ENCODE results near the gene NACC2. TPM values are rescaled to one million over a fixed set of nuclear protein-coding genes. Genes with fewer than 3 reads are reported as not detected.

Gene NACC2
- total and polyA plus RNA-seq, 2 of the 8 experiments (the other 6 are each of a cell fraction or from before 2014, with no cell fraction given), result 8.3 to 14.0 TPM

GRCh38 chr9:136118320-136119060 is 23.4 kb upstream of the NACC2 start, which contains the start of gene TMEM250 (continued):
- TF ChIP-seq MAX (IDR thresholded peaks at IDR 0.05) (peak; percentile 83), KDM5A (IDR thresholded peaks at IDR 0.05; ENCODE audit: low read length) (no peak), KDM1A (IDR thresholded peaks at IDR 0.05; ENCODE audit: borderline replicate concordance, low read length) (no peak), SRF (IDR thresholded peaks at IDR 0.05; ENCODE audit: low read depth, low read length) (no peak), GABPA (IDR thresholded peaks at IDR 0.05; ENCODE audit: borderline replicate concordance, insufficient read depth, low read length) (no peak), BCL11A (IDR thresholded peaks at IDR 0.05; ENCODE audit: low read depth in 2 of 2, low read length in 2 of 2) (no peak), YY1 (IDR thresholded peaks at IDR 0.05; ENCODE audit: low read depth, low read length) (no peak), SIN3A (conservative IDR thresholded peaks at IDR 0.05 in 1 of 2, IDR thresholded peaks at IDR 0.05 in 1 of 2; ENCODE audit: low read depth in 1 of 2, low read length in 2 of 2) (peak in 1 of 2 experiments; percentile 70; a peak in 1 of 4 replicates), NANOG (IDR thresholded peaks at IDR 0.05; ENCODE audit: insufficient read depth, low read depth, low read length, poor library complexity, severe bottlenecking) (no peak), CREB1 (IDR thresholded peaks at IDR 0.05) (peak; percentile 72), ATF2 (IDR thresholded peaks at IDR 0.05; ENCODE audit: low read length) (no peak), HDAC6 (IDR thresholded peaks at IDR 0.05; ENCODE audit: low read depth, low read length) (no peak), SP2 (IDR thresholded peaks at IDR 0.05; ENCODE audit: low read length) (no peak), EP300 (IDR thresholded peaks at IDR 0.05; ENCODE audit: borderline replicate concordance in 1 of 2, low read depth in 2 of 2, low read length in 2 of 2) (no peak), POLR2A (IDR thresholded peaks at IDR 0.05; ENCODE audit: control extremely low read depth in 1 of 2, low read depth in 2 of 2, low read length in 2 of 2) (peak in 1 of 2 experiments; percentile 59; a peak in 2 of 3 replicates), BACH1 (IDR thresholded peaks at IDR 0.05; ENCODE audit: low read length) (peak; percentile 66; the same call in 1 of the 2 replicates), RXRA (IDR thresholded peaks at IDR 0.05; ENCODE audit: insufficient read depth, low read depth, low read length) (no peak), MAFK (IDR thresholded peaks at IDR 0.05; ENCODE audit: low read depth, low read length) (no peak), TAF7 (optimal IDR thresholded peaks at IDR 0.05; ENCODE audit: borderline replicate concordance, low read depth, low read length) (no peak), HDAC2 (IDR thresholded peaks at IDR 0.05; ENCODE audit: borderline replicate concordance in 1 of 2, low read depth in 2 of 2, low read length in 2 of 2) (peak in 1 of 2 experiments; percentile 58; a peak in 1 of 4 replicates), CBX5 (IDR thresholded peaks at IDR 0.05; ENCODE audit: low read depth, low read length) (no peak), CBX8 (IDR thresholded peaks at IDR 0.05; ENCODE audit: borderline replicate concordance, low read depth, low read length) (no peak)
